Neuron (in vitro differentiated cells): Measurements from ENCODE around the gene RHEX.
"Not testable (repeated sequence)": the region's sequence is repeated elsewhere in the genome, so short reads cannot be mapped to it uniquely, and the experiment has no call there.

Source experiments
- H2AFZ ChIP-seq: one replicate; pipeline ENCODE4 v1.6.1; 2013; ENCODE audit warnings: low read depth, mild to moderate bottlenecking, inconsistent platforms, low read length, moderate library complexity
- H3K27me3 ChIP-seq: one replicate; pipeline ENCODE4 v1.6.1; 2013; ENCODE audit warnings: low read length; ENCODE audit not compliant: insufficient read depth
- H3K36me3 ChIP-seq: one replicate; pipeline ENCODE4 v1.6.1; 2013; ENCODE audit warnings: low read length; ENCODE audit not compliant: insufficient read depth
- H3K4me1 ChIP-seq: one replicate; pipeline ENCODE4 v1.6.1; 2013; ENCODE audit warnings: low read length; ENCODE audit not compliant: insufficient read depth
- H3K4me3 ChIP-seq: 2 replicates; pipeline ENCODE4 v1.5.1; 2013; ENCODE audit warnings: mild to moderate bottlenecking, low read length, moderate library complexity
- H3K9me3 ChIP-seq: one replicate; pipeline ENCODE4 v1.6.1; 2013; ENCODE audit warnings: low read length

Gene RHEX

DNA sequence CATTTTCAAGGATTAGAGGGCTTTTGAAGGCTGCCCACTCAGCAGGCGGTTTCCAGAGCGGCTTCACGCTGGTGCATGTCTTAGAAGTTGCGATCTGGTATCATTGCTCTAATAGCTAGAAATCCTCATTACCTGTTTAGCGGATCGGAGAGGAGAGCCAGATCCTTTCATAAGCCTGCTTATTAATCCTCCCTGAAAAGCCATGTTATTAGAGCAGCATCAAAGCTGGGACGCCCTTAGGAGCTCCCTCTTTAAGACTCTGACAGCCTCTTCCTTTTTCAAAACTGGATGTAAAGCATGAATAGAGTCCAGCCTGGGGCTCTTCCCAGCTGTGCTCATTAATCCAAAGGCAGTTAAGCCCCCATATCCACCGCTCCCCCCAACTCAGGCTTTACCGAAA, 15.4 kb upstream of the RHEX start:
- no peaks in the 10 kb centered on the region for H3K36me3 ChIP-seq
- no peak overlapping the region for H3K4me3 ChIP-seq
- peaks cover 12% of the 10 kb centered on the region for H3K27me3 ChIP-seq
- no peak overlapping the region for H2AFZ ChIP-seq
- H3K9me3 ChIP-seq, result no peaks in the 10 kb centered on the region
- peaks cover 5% of the 10 kb centered on the region for H3K4me1 ChIP-seq

DNA sequence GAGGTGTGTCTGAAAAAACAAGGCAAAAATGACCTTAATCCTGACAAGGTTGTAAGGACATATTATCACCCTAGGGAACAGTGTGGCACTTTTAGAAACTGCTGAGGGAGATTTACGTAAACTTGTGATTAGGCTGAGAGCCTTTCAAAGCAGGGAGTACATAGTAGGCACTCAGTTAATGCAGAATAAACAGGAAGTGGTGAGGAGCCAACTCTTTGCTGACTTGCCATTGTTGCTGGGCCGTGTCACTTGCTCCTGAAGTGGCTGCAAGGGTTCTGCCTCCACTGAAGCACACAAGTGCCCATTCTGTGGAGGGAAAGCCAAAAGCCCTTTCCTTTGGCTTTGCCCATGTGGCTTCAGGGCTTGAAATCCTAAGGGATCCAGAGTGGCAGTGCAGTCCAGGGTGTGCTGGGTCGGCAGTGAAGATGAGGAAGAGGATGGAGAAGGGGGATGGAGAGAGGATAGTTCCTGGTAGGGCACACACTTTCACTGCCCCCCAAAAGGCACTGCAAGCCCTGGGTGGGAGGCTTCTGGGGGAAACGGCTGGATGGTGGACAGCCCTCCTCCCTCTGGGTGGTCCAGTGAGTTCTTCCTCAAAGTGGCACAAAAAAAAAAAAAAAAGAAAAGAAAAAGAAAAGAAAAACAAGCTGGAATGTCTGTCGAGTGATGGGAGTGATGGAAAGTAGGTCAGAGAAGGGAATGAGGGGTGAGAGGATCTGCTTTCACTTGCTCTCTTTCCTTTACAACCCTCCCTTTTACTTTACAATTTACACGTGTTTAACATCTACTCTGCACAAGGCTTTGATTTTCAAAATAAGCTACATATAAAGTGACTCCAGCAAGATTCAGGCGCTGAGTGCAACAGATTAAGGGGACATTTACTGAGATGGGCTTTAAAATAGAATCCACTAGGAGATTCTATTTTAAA, 13.7 kb upstream of the RHEX start:
- Histone ChIP-seq H3K27me3 (peaks cover 10% of the 10 kb centered on the region), H2AFZ (no peak overlapping the region), H3K9me3 (no peaks in the 10 kb centered on the region), H3K36me3 (no peaks in the 10 kb centered on the region), H3K4me1 (peaks cover 5% of the 10 kb centered on the region), H3K4me3 (no peak overlapping the region)

DNA sequence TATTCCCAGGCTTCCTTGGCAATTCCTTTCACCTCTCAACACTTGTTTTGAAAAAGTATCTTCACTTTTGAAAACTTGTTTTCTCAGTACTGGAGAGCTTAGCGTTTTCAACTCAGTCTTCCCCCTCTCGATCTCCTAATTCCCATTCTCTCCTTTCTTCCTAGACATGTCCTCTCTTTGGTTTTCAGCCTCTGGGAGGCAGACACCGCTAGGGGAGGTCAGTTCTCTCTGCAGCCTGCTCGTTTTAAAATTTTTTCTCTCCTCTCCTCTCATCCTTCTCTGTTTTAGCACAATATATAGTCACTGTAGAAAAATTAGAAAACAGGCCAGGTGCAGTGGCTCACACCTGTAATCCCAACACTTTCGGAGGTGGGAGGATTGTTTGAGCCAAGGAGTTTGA, 12.6 kb upstream of the RHEX start:
- Histone ChIP-seq H3K4me1 (peaks cover 5% of the 10 kb centered on the region), H3K36me3 (no peaks in the 10 kb centered on the region), H3K27me3 (peaks cover 5% of the 10 kb centered on the region), H3K9me3 (no peaks in the 10 kb centered on the region), H3K4me3 (no peak overlapping the region), H2AFZ (no peak overlapping the region)

DNA sequence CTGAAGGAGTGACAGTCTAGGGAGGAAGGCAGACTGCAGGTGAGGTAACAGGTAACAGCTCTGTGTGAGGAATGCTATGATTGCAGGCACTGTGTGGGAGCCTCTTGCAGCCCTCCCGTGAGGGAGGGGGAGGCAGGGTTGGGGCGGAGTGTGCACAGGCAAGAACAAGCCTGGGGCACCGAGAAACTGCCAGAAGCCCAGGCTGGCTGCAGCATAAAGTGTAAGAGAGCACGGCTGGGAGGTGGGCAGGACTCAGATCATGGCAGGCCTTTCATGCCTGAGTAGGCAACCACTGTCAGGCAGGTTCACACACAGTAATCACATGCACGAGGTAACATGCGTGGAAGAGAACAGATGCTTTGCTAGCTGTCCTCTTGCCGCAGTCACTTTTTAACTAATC, 11.3 kb upstream of the RHEX start:
- H2AFZ ChIP-seq, result no peak overlapping the region
- no peak overlapping the region for H3K4me3 ChIP-seq
- H3K4me1 ChIP-seq, result peaks cover 5% of the 10 kb centered on the region
- H3K36me3 ChIP-seq, result no peaks in the 10 kb centered on the region
- no peaks in the 10 kb centered on the region for H3K9me3 ChIP-seq
- peaks cover 4% of the 10 kb centered on the region for H3K27me3 ChIP-seq

DNA sequence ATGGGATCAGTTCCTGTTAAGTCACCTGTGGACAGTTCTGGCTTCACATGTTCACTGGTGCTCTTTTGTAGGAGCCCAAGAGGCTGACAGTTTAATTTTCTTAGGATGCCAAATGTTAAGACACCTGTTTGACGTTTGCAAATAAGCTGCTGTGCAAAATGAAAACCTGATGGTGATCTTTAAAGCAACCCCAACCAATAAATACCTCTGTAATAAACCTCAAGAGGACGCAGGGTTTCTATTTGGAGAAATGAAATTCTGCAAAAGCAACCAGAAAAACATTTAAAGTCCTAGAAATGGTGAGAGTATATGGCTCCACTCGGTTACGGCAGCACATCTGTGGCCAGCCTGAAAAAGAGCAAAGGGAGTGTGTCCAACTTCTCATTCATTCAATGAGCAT, 5.7 kb upstream of the RHEX start:
- H3K4me1 ChIP-seq, result no peaks in the 10 kb centered on the region

DNA sequence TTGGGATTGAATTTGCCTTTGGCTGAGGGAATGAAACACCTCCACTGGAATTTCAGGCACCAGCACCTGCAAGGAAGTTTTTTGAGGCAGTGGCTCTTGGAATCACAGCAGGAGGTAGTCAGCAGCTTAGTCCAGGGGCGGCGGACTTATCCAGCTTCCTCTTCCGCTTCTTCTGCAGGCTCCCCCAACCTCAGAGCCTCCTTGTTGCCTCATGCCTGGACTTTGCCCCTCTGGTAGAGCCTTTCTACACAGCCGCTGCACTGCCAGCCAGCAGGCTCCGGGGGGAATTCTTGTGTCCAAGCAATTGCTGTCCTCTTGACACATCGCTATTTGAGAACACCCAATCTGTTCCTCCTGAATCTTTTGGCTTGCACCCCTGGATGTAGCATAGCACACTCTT, 4.4 kb upstream of the RHEX start:
- no peak overlapping the region for H3K4me3 ChIP-seq
- no peaks in the 10 kb centered on the region for H3K36me3 ChIP-seq
- H3K27me3 ChIP-seq, result peaks cover 2% of the 10 kb centered on the region
- H3K9me3 ChIP-seq, result no peaks in the 10 kb centered on the region
- no peak overlapping the region for H2AFZ ChIP-seq
- no peaks in the 10 kb centered on the region for H3K4me1 ChIP-seq

More for the DNA sequence above, 5.7 kb upstream of the RHEX start:
- Histone ChIP-seq H3K36me3 (no peaks in the 10 kb centered on the region), H3K9me3 (no peaks in the 10 kb centered on the region), H2AFZ (no peak overlapping the region), H3K4me3 (no peak overlapping the region), H3K27me3 (peaks cover 2% of the 10 kb centered on the region)

DNA sequence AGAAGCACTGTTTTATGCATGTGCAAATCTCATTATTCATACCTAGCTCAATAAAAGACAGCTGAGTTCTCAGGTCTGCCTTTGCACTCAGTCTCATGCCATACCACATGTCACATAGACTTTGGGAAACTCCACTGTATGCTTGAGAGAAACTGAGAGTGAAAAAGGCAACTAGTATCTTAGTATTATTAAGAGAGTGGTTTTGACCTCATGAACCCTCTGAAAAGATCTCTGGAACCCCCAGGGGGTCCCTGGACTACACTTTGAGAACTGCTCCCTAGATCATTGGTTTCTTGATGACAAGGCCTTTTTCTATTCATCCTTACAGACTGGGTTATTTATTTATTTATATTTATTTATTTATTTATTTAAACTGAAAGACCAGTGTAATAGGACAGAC, 3.7 kb upstream of the RHEX start:
- Histone ChIP-seq H3K9me3 (no peaks in the 10 kb centered on the region), H3K4me1 (no peaks in the 10 kb centered on the region), H2AFZ (no peak overlapping the region), H3K36me3 (no peaks in the 10 kb centered on the region), H3K27me3 (peaks cover 2% of the 10 kb centered on the region), H3K4me3 (no peak overlapping the region)

DNA sequence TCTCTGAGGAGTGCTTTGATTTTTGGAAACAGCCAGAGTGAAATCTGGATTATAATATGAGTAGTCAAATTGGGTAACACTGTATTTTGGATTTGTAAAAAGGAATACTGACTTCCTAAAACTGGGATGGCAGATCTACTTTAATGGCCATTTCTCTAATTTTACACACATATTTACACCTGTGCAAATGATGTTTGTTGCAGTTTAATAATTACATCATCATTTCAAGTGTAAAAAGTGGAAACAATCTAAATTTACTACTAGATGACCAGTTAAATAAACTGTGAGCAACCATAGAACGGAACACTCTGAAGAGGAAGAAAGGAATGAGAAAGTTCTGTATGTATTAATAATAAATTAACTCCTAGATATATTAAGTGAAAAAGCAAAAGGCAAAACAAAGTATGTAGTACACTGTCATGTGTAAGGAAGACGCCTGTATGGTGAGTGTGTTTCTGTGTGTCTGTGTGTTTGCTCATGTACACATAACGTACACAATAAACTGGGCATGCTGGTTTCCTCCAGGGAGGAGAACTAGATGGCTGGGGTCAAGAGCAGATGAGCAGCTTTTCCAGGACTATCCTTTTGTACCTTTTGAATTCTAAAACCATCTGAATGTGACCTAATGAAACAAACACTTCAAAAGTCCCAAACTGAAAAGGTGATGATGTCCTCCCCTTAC, 2.9 kb upstream of the RHEX start:
- H3K4me3 ChIP-seq, result no peak overlapping the region
- H3K36me3 ChIP-seq, result no peaks in the 10 kb centered on the region
- H3K27me3 ChIP-seq, result peaks cover 2% of the 10 kb centered on the region
- H3K4me1 ChIP-seq, result no peaks in the 10 kb centered on the region
- H2AFZ ChIP-seq, result no peak overlapping the region
- no peaks in the 10 kb centered on the region for H3K9me3 ChIP-seq

DNA sequence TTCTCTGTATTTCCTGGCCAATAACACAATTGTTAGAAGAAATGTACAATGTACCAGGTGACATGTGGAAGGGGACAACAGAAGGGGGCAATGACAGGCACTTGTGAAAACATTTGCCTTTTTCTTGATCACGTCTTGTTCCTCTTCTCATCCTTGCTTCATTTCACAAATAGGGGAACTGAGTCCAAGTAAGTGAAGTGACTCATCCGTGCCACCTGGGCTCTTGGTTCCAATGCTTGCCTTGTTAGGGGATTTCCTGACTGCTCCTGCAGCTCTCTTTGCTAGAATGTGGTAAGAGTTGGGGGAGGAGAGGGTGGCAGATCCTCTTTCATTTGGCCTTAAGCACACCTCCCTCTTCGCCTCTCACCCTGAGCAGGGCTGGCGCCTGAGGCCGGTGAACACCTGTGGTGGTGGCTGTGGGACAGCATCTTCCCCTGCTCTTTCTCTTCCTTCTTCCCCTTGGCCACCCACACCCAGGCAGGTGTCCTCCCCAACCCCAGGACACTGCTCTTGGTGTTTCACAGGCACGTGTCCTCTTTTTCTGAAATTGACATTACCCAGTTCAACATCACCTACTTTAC, 2.2 kb upstream of the RHEX start:
- Histone ChIP-seq H3K9me3 (no peaks in the 10 kb centered on the region), H3K4me1 (no peaks in the 10 kb centered on the region), H2AFZ (no peak overlapping the region), H3K27me3 (peaks cover 2% of the 10 kb centered on the region), H3K4me3 (no peak overlapping the region), H3K36me3 (no peaks in the 10 kb centered on the region)

DNA sequence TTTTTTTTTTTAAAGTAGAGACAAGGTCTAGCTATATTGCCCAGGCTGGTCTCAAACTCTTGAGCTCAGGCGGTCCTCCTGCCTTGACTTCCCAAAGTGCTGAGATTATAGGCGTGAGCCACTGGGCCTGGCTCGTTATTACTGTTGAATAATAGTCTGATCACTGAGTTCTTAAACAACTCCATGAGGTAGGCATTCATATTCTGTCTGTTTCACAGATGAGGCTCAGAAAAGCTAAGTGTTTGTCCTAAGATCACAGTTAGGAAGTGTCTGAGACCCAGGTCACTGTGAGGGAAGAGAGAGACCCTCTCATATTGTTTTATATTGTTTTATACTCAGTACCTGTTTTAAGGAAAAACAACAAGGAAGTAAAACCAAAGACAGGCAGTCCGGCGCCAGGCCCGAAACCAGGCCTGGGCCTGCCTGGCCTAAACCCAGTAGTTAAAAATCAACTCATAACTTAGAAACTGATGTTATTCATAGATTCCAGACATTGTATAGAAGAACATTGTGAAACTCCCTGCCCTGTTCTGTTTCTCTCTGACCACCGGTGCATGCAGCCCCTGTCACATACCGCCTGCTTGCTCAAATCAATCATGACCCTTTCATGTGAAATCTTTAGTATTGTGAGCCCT, 625 bp upstream of the RHEX start:
- not testable (repeated sequence) for H3K4me3 ChIP-seq, H3K4me1 ChIP-seq, H3K27me3 ChIP-seq, H2AFZ ChIP-seq, H3K36me3 ChIP-seq, H3K9me3 ChIP-seq

DNA sequence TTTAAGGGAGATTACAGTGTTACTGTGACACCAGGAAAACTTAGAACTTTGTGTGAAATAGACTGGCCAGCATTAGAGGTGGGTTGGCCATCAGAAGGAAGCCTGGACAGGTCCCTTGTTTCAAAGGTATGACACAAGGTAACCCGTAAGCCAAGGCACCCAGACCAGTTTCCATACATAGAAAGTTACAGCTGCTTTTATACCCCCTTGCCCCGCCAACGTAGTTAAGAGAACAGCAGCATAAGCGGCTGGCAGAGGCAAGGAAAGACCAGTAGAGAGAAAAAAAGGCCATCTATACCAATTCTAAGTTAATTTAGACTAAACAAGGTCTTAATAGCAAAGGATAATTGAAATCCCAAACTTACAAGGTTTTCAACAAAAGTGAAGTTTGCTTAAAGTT, 643 bp downstream of the RHEX start:
- H3K4me3 ChIP-seq, H3K27me3 ChIP-seq, H2AFZ ChIP-seq, H3K9me3 ChIP-seq, H3K36me3 ChIP-seq, H3K4me1 ChIP-seq: not testable (repeated sequence)

DNA sequence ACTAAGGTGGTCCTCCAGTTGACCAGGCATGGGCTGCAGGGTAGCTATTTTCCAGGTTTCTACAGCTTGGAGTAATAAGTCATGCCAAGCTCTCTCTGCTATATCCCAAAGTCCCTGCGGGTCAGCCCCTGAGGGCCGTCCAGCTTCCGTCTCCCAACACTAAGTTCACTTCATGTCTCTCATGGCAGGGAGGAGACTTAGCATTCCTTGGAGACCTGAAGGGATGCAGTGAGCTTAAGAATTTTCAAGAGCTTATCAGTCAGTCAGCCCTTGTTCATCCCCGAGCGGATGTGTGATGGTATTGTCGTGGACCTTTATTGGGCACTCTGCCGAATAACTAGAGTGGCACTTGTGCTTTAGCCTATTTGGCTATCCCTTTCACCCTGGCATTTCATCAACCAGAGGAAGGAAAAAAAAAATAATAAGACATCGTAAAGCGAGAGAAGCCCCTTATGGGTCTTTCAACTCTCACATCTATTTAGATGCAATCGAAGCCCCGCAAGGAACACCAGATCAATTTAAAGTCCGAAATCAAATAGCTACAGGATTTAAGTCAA, 2.2 kb downstream of the RHEX start:
- not testable (repeated sequence) for H3K27me3 ChIP-seq, H3K36me3 ChIP-seq, H3K4me3 ChIP-seq, H2AFZ ChIP-seq, H3K9me3 ChIP-seq, H3K4me1 ChIP-seq
